Measurements from ENCODE around the gene WIPF3. TPM values are rescaled to one million over a fixed set of nuclear protein-coding genes. Genes with fewer than 3 reads are reported as not detected.

Gene WIPF3
- total RNA-seq, 2 donors from 2014 or later: 20.8 to 21.4 TPM

GRCh38 chr7:29926216-29926615 is 119.9 kb downstream of the WIPF3 start:
- intact Hi-C loops (cut with DNase I): no loop called here
- DNase-seq (ENCODE audit: low spot score): no peak

DNA sequence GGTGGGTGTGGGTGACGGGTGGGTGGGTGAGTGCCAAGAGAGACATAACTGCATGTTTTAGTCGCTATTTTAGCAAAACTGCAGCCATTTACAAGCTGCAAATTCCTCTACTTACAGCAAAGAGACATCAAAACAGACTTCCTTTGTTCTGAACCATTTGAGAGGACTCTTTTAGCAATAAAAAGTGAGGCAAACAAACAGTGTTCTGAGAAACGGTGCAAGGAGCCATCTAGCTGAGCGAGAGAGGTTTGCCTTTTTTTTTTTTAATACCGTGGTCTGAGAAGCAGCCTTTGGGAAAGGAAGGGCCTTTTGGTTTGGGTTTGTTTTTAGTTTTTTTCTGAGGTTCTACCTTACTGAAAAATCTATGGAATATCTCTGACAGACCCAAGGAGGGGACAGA is 120.4 kb downstream of the WIPF3 start:
- DNase-seq (ENCODE audit: low spot score): no peak
- intact Hi-C loops (cut with DNase I): no loop called here

DNA sequence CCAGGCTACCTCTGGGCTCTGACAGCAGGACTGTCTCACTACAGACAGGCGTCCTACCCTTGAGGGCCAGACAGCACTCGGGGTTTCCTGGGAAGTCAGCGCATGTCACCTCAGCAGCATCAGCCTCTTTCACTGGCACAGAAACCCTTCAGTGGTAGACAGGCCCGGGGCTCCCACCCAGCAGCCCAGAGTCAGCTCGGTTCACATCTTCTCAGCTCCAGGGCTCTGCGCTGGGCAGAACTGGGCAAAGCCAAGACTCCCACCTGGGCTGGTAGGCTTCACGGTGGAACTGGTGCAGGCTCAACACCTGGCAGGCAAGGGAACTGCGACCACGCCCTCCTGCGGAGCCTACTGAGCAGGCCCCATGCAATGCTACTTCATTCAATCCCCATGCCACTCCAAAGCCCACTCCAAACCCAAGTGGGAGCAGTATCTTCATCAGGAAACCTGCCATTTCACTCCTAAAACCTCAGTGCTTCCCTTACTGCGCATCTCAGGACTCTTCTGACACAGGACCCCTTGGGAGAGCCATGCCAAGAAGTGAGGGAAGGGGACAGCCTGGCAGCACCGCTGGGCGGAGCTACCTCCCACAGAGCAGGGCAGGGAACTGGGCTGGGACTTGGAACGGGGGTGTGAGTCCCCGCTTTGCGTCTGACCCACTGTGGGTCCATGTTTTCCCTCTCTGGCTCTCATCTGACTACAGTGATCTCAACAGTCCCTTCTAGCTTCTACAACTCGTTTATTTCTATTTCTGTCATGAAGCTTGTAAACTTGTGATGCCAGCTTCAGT is 122.9 kb downstream of the WIPF3 start:
- intact Hi-C loops (cut with DNase I): no loop called here

DNA sequence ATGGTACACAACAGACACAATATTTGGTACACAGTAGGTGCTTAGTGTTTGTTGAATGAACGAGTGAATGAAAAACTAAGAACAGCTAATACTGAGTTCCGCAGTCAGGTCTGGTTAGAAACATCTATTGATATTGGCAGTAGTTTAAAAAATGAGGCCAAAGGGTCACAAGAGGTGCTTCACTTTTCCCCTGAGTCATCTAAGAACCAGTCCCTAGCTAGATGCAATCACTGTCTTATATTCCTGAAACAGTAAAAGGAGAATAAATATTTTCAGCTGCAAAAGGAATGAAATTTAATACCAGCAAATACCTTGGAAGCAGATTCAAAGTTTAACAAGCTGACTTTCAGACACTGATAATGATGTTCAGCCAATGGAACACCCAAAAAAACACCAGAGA is 128.8 kb downstream of the WIPF3 start:
- intact Hi-C loops (cut with DNase I): no loop called here
- no peak for DNase-seq (ENCODE audit: low spot score)

More for the DNA sequence above, 122.9 kb downstream of the WIPF3 start:
- DNase-seq (ENCODE audit: low spot score): no peak

- no peak for DNase-seq (ENCODE audit: low spot score)
- intact Hi-C loops (cut with DNase I): no loop called here
Observed at GRCh38 chr7:29937132-29937531, 130.8 kb downstream of the WIPF3 start.

DNA sequence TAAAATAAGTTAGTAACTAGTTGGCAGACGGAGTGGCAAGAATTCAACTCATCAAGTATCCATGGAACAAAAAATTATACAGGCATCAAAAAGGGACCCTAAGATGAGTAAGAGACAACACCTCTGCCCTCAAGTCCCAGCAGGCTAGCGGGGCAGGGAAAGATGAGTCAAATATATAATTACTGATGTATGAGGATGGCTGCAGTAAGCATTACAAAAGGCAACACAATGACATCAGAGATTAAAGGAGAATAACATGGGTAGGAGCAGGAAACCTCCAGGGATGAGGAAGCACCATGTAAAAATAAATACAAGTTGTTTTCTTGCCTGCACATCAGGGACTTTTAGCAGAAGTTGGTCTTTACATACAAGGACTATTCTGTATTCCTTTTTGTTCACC is 133.9 kb downstream of the WIPF3 start:
- intact Hi-C loops (cut with DNase I): loop anchor here in 1 of 2 donors (10.0 kb wide), 1 partner anchor 115 kb away; no protein-coding TSS in a partner anchor
- DNase-seq (ENCODE audit: low spot score): no peak

DNA sequence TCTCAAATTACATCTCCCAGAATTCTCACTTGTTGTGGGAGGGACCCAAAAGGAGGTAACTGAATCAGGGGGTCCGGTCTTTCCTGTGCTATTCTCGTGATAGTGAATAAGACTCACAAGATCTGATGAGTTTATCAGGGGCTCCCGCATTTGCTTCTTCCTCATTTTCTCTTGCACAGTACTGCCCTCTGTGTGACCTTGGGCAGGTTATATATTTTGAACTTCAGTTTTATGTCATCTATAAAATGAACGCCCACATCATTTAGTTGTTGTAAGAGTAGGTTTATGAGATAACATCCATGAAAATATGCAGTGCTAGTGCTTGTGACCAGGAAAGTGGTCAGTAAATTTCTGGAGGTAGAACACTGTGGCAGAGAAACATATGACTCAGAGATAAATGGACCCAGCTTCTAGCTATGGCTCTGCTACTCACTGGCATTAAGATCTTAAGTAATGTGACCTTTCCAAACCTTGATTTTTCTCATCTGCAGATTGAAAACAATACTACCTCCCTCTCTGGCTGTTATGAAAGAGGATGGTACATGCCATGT is 139.0 kb downstream of the WIPF3 start:
- intact Hi-C loops (cut with DNase I): loop anchor here in 1 of 2 donors (10.0 kb wide), 1 partner anchor 109 kb away; no protein-coding TSS in a partner anchor
- no peak for DNase-seq (ENCODE audit: low spot score)

DNA sequence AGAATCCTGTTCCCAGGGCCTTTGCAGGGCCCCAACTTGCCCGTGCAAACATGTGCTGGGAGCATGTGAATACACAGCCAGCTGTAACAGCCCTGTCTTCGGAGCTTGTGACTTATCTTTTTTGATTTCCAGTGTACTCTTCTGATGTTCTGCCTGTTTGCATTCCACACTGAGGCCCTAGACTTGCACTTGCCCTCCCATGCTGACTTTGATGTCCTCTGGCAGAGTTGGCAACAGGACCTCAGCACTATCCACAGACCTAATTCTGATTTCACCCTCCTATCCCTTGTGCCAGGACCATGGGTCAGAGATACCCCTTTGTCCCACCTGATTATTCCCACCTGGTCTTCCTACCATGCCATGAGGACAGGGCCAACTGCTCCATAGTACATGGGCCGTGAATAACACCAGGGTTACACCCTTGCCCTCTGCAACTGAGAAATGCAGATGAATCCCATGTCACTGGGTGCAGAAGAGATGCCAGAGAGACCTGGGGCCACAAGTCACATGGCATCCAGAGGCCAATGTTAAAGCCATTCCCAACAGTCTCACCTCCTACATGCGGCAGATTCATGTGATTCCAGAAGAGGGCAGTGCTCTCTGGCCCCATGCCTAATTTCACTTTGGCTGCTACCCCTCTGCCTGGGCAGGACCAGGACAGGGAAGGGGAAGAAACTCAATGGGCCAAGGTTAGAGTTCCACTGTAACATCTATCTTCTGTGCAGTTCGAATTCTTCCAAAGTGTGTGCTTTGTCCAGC is 140.3 kb downstream of the WIPF3 start:
- intact Hi-C loops (cut with DNase I): loop anchor here in 1 of 2 donors (10.0 kb wide), 1 partner anchor 108 kb away; no protein-coding TSS in a partner anchor
- DNase-seq (ENCODE audit: low spot score): no peak

DNA sequence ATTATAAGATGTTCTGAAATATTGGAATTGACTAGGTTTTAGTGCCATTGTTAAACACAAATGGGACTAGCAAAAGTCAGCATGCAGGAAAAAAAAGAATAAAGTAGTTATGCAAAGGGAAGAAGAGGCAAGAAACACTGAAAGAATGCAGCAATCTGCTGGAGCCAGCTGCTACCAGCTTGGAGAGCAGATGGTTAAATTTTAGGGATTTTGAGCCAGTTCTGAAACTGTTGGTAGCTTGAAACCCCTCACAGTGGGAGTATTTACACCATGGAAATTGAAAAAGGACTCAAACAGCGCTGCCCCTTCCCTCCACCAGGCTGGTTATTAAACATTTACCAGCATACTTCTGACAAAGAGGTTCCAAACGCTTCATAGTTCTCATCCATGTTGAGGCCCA is 142.3 kb downstream of the WIPF3 start:
- DNase-seq (ENCODE audit: low spot score): no peak
- intact Hi-C loops (cut with DNase I): loop anchor here in 1 of 2 donors (10.0 kb wide), 1 partner anchor 106 kb away; no protein-coding TSS in a partner anchor

DNA sequence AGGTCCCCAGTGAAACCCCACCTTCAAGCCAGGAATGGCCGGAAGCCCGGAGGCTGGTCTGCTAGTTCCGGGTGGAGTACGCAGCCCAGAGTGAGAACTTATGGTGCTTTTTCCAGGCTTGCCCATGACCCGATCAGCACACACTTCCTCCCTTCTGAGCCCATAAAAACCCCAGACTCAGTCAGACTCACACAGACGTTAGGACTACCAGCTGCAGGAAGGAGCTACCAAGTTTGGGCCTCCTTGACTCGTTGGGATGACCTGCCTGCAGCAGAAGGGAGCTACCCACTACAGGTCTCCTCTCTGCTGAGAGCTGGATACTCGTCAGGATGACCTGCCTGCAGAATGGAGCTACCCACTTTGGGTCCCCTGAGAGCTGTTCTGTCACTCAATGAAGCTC is 144.2 kb downstream of the WIPF3 start:
- intact Hi-C loops (cut with DNase I): no loop called here
- DNase-seq (ENCODE audit: low spot score): no peak

DNA sequence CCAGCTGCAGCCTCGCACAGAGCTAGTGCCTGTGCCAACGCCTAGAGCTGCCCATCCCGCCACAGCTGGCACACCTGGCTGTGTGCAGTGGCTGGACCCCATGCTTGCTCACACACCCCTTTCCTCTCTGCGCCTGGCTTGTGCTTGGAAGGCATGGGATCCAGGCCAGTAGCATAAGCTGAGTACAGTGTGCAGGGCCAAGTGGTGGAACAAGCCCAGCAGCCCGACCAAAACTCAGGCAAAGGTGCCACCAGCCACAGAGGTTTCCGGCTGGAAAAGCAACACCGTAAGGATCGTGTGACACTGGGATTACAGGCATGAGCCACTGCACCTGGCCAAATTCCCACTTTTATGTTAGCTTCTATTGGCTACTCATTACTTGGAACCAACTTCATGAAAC is 144.9 kb downstream of the WIPF3 start:
- intact Hi-C loops (cut with DNase I): no loop called here

DNA sequence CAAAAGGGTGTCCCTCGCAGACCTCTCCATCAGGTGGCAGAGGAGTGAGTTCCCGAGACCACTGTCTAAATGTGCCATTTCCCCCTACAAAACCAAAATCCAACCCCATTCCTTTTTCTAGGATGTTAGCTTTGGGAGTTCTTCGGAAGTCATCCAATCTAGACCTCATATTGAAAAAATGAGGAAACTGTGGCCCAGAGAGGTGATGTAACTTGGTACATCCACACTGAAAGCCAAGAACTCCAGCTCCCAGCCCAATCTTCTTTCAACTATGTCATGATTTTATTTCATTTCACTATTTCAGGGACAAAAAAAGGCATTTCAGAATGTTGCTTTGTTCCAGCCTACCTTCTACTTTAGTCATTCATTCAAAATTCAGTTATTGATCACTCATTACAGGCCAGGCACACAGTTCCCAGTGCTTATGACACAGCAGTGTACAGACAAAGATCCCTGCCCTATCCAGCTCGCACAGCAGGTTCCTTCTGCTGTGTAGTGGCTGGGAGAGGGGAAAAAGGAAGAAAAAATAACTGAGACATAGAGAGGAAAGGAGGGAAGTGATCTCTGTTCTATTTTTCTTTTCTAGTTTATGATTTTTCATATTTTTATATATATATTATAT is 147.5 kb downstream of the WIPF3 start:
- no peak for DNase-seq (ENCODE audit: low spot score)
- intact Hi-C loops (cut with DNase I): no loop called here

More for the DNA sequence above, 144.9 kb downstream of the WIPF3 start:
- no peak for DNase-seq (ENCODE audit: low spot score)

- intact Hi-C loops (cut with DNase I): no loop called here
- DNase-seq (ENCODE audit: low spot score): no peak
Observed at GRCh38 chr7:29955075-29955792, 148.9 kb downstream of the WIPF3 start.

GRCh38 chr7:29955799-29956486 is 149.6 kb downstream of the WIPF3 start:
- no peak for DNase-seq (ENCODE audit: low spot score)
- intact Hi-C loops (cut with DNase I): no loop called here

DNA sequence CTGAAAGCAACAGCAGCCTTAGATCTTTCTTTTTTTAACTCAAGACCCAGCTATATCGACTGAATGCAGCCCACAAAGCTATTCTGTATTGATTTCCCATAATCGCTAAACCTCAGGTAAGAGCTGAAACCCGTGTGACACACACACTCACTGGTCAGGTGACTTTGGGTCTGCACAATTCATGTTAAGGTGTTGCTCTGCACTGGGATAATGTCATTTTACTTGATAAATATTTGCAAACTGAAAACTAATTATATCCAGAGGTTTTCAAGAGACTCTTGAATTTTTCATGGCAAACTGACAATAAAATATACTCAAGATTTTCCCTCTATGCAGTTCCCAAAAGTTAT is 150.2 kb downstream of the WIPF3 start:
- DNase-seq (ENCODE audit: low spot score): no peak
- intact Hi-C loops (cut with DNase I): no loop called here

GRCh38 chr7:29957521-29958310 is 151.4 kb downstream of the WIPF3 start:
- no peak for DNase-seq (ENCODE audit: low spot score)
- intact Hi-C loops (cut with DNase I): no loop called here

GRCh38 chr7:29958667-29959358 is 152.5 kb downstream of the WIPF3 start:
- no peak for DNase-seq (ENCODE audit: low spot score)
- intact Hi-C loops (cut with DNase I): no loop called here
